Measurements from ENCODE around the gene BLVRA. TPM values are rescaled to one million over a fixed set of nuclear protein-coding genes. Genes with fewer than 3 reads are reported as not detected.

The BLVRA gene
- total and polyA plus RNA-seq, 2 experiments from 2014 or later = 21.0 to 34.2 TPM

GRCh38 chr7:43763183-43763582, 4.7 kb downstream of the BLVRA start:
- TF ChIP-seq EZH2phosphoT487 (IDR thresholded peaks at IDR 0.05; ENCODE audit: low read depth, severe bottlenecking, unreplicated experiment) = no peak
- TF ChIP-seq EZH2 (IDR thresholded peaks at IDR 0.05; ENCODE audit: borderline replicate concordance) = no peak
- TF ChIP-seq CTCF (IDR thresholded peaks at IDR 0.05; ENCODE audit: poor library complexity) = no peak
- H3K9me3 ChIP-seq (ENCODE audit: low read depth) = no peaks in the 10 kb centered on the region
- no peak overlapping the region for H2AFZ ChIP-seq
- H3K4me2 ChIP-seq = no peak overlapping the region
- no peaks in the 10 kb centered on the region for H3K36me3 ChIP-seq (replicated peaks; ENCODE audit: insufficient read depth, low read depth)
- no peaks in the 10 kb centered on the region for H4K20me1 ChIP-seq (ENCODE audit: insufficient read depth, poor library complexity, severe bottlenecking)
- DNase-seq (ENCODE audit: low spot score) = no peak
- H3K4me1 ChIP-seq (ENCODE audit: insufficient read depth) = peaks cover 19% of the 10 kb centered on the region
- WGBS (ENCODE audit: low lambda C conversion rate, missing lambda C conversion rate) = 73% methylated on average over 3 of the region's 3 CpGs
- peaks cover 6% of the 10 kb centered on the region for H3K27me3 ChIP-seq
- H3K27ac ChIP-seq = no peak overlapping the region
- H3K4me3 ChIP-seq = no peak overlapping the region
- peaks cover 9% of the 10 kb centered on the region for H3K79me2 ChIP-seq
- H3K9me2 ChIP-seq (replicated peaks; ENCODE audit: insufficient read depth) = no peaks in the 10 kb centered on the region

GRCh38 chr7:43764039-43764761, 5.7 kb downstream of the BLVRA start:
- no peak overlapping the region for H2AFZ ChIP-seq
- H4K20me1 ChIP-seq (ENCODE audit: insufficient read depth, poor library complexity, severe bottlenecking) = no peaks in the 10 kb centered on the region
- H3K4me3 ChIP-seq = no peak overlapping the region
- H3K4me2 ChIP-seq = peak overlapping the region; percentile 48
- H3K27ac ChIP-seq = peak overlapping the region; percentile 39
- peaks cover 19% of the 10 kb centered on the region for H3K4me1 ChIP-seq (ENCODE audit: insufficient read depth)
- TF ChIP-seq EZH2phosphoT487 (IDR thresholded peaks at IDR 0.05; ENCODE audit: low read depth, severe bottlenecking, unreplicated experiment) (no peak), CTCF (IDR thresholded peaks at IDR 0.05; ENCODE audit: poor library complexity) (no peak), EZH2 (IDR thresholded peaks at IDR 0.05; ENCODE audit: borderline replicate concordance) (no peak)
- H3K27me3 ChIP-seq = peaks cover 2% of the 10 kb centered on the region
- no peaks in the 10 kb centered on the region for H3K36me3 ChIP-seq (replicated peaks; ENCODE audit: insufficient read depth, low read depth)
- H3K9me2 ChIP-seq (replicated peaks; ENCODE audit: insufficient read depth) = no peaks in the 10 kb centered on the region
- no peaks in the 10 kb centered on the region for H3K9me3 ChIP-seq (ENCODE audit: low read depth)
- WGBS (ENCODE audit: low lambda C conversion rate, missing lambda C conversion rate) = 64% methylated on average over 9 of the region's 9 CpGs
- H3K79me2 ChIP-seq = peaks cover 9% of the 10 kb centered on the region
- DNase-seq (ENCODE audit: low spot score) = peak; percentile 27

DNA sequence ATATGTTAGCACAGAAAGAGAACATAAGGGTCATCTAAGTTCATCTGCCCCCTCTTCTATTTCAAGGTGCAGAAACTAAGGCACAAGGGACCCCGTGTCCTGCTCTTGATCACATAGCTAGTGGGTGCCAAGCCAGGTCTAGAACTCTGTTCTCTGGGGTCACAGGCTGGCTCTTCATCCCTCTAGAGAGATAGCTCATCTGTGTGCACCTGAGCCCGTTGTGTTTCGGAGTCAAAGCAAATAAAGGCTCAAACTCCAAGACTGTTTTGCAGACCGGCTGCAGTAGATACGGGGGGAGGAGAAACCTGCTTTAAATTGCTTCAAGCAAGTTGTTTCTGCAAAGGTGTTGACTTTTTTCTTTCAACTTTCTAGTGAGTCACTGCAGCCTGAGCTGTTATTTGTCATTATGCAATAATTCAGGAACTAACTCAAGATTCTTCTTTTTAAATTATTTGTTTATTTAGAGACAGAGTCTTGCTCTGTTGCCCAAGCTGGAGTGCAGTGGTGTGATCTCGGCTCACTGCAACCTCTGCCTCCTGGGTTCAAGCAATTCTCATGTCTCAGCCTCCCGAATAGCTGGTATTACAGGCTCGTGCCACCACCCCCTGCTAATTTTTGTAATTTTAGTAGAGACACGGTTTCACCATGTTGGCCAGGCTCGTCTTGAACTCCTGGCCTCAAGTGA, 6.5 kb downstream of the BLVRA start:
- H3K9me2 ChIP-seq (replicated peaks; ENCODE audit: insufficient read depth) = no peaks in the 10 kb centered on the region
- no peaks in the 10 kb centered on the region for H3K36me3 ChIP-seq (replicated peaks; ENCODE audit: insufficient read depth, low read depth)
- peak overlapping the region; percentile 69 for H3K27ac ChIP-seq
- H3K4me3 ChIP-seq = no peak overlapping the region
- H3K9me3 ChIP-seq (ENCODE audit: low read depth) = no peaks in the 10 kb centered on the region
- H4K20me1 ChIP-seq (ENCODE audit: insufficient read depth, poor library complexity, severe bottlenecking) = no peaks in the 10 kb centered on the region
- H3K27me3 ChIP-seq = no peaks in the 10 kb centered on the region
- WGBS (ENCODE audit: low lambda C conversion rate, missing lambda C conversion rate) = 56% methylated on average over 10 of the region's 10 CpGs
- H3K79me2 ChIP-seq = peaks cover 8% of the 10 kb centered on the region
- DNase-seq (ENCODE audit: low spot score) = peak; percentile 71
- H2AFZ ChIP-seq = no peak overlapping the region
- peak overlapping the region; percentile 48 for H3K4me2 ChIP-seq
- H3K4me1 ChIP-seq (ENCODE audit: insufficient read depth) = peaks cover 19% of the 10 kb centered on the region
- TF ChIP-seq CTCF (IDR thresholded peaks at IDR 0.05; ENCODE audit: poor library complexity) = no peak
- TF ChIP-seq EZH2 (IDR thresholded peaks at IDR 0.05; ENCODE audit: borderline replicate concordance) = no peak
- no peak for TF ChIP-seq EZH2phosphoT487 (IDR thresholded peaks at IDR 0.05; ENCODE audit: low read depth, severe bottlenecking, unreplicated experiment)

All from hepatocyte (in vitro differentiated cells).